HepG2 (cell line): ENCODE measurements around the gene CDKN2C. TPM values are rescaled to one million over a fixed set of nuclear protein-coding genes. Genes with fewer than 3 reads are reported as not detected.

Source experiments
- ARNT ChIP-seq: fragments of 450-650 bp; IDR thresholded peaks from 2 replicates; pipeline ENCODE4 v1.6.1; 2017
- GABPB1 ChIP-seq: IDR thresholded peaks from 2 replicates; pipeline ENCODE4 v1.6.1; 2016; ENCODE audit warnings: mild to moderate bottlenecking, missing genetic modification reagents, moderate library complexity, missing compliant biosample characterization
- GMEB2 ChIP-seq: IDR thresholded peaks from 2 replicates; pipeline ENCODE4 v1.6.1; 2016; ENCODE audit warnings: missing biosample characterization, missing genetic modification reagents, low read depth
- HDAC1 ChIP-seq: sonication (generic); formaldehyde crosslinking; IDR thresholded peaks from 2 replicates; pipeline ENCODE4 v1.5.1; 2020; ENCODE audit warnings: mild to moderate bottlenecking, missing genetic modification reagents
- HNF1B ChIP-seq: sonication (generic); formaldehyde crosslinking; IDR thresholded peaks from 2 replicates; pipeline ENCODE4 v1.5.1; 2020; ENCODE audit warnings: mild to moderate bottlenecking, moderate library complexity, missing genetic modification reagents
- NCOA1 ChIP-seq: sonication (generic); formaldehyde crosslinking; IDR thresholded peaks from 2 replicates; pipeline ENCODE4 v1.9.0; 2021; ENCODE audit warnings: missing genetic modification reagents
- PHF5A ChIP-seq: IDR thresholded peaks from one replicate; pipeline ENCODE4 v1.6.1; 2018; ENCODE audit warnings: low read depth, missing genetic modification reagents; ENCODE audit not compliant: unreplicated experiment
- POLR2AphosphoS5 ChIP-seq: IDR thresholded peaks from 2 replicates; pipeline ENCODE4 v1.6.1; 2012; ENCODE audit warnings: low read depth, low read length
- ZIK1 ChIP-seq: sonication (generic); formaldehyde crosslinking; IDR thresholded peaks from 2 replicates; pipeline ENCODE4 v1.5.0; 2020; ENCODE audit warnings: mild to moderate bottlenecking, low read depth, missing genetic modification reagents, borderline replicate concordance
- ZNF224 ChIP-seq: sonication (generic); formaldehyde crosslinking; IDR thresholded peaks from 2 replicates; pipeline ENCODE4 v1.5.0; 2020; ENCODE audit warnings: mild to moderate bottlenecking, missing genetic modification reagents
- ZNF784 ChIP-seq: sonication (generic); formaldehyde crosslinking; IDR thresholded peaks from 2 replicates; pipeline ENCODE4 v1.5.1; 2020; ENCODE audit warnings: missing genetic modification reagents, mild to moderate bottlenecking, borderline replicate concordance
- polyA plus RNA-seq, 8 experiments: library from polyadenylated mRNA; depleted of rRNA in 3 of 8; stranded (reverse) in 7 of 8; unstranded in 1 of 8; fragments of >200 nt; fragmentation: Illumina TruSeq in 4 of 8; extraction: Trizol in 4 of 8; gene quantifications; 2 replicates each; pipeline versions ENCODE4 v1.2.1 to v1.2.3, GENCODE V29; 2011 to 2016; ENCODE audit warnings: low read depth in 4 of 8, missing spikeins in 1 of 8, mixed read lengths in 1 of 8; ENCODE audit not compliant: insufficient read depth in 1 of 8
- total RNA-seq, 5 experiments: library from RNA; depleted of rRNA; stranded (reverse); fragments of >200 nt; fragmentation: Illumina TruSeq; extraction: Trizol; gene quantifications; 2 replicates each; pipeline ENCODE4 v1.2.3, GENCODE V29; 2016; ENCODE audit warnings: low read depth in 1 of 5
- TF ChIP-seq, protein P1 (sequence below): sonication (generic); formaldehyde crosslinking; IDR thresholded peaks from 2 replicates; pipeline ENCODE4 v1.4.0; 2020; ENCODE audit warnings: missing genetic modification reagents
- TF ChIP-seq, protein P2 (sequence below): sonication (generic); IDR thresholded peaks from 2 replicates; pipeline ENCODE4 v1.6.1; 2016; ENCODE audit warnings: low read depth, borderline replicate concordance
- TF ChIP-seq, protein P3 (sequence below): sonication (generic); formaldehyde crosslinking; IDR thresholded peaks from 2 replicates; pipeline ENCODE4 v1.4.0; 2020; ENCODE audit warnings: missing genetic modification reagents
- TF ChIP-seq, protein P4 (sequence below): IDR thresholded peaks from 2 replicates; pipeline ENCODE4 v1.6.1; 2016; ENCODE audit warnings: missing compliant biosample characterization, missing genetic modification reagents, borderline replicate concordance

CDKN2C gene
- total and polyA plus RNA-seq, 2 of the 13 experiments (the other 11 are each of a cell fraction or from before 2014, with no cell fraction given): 7.8 to 13.7 TPM

GRCh38 chr1:50968158-50968820 is 1.8 kb upstream of the CDKN2C start (continued):
- TF ChIP-seq, protein P1, sequence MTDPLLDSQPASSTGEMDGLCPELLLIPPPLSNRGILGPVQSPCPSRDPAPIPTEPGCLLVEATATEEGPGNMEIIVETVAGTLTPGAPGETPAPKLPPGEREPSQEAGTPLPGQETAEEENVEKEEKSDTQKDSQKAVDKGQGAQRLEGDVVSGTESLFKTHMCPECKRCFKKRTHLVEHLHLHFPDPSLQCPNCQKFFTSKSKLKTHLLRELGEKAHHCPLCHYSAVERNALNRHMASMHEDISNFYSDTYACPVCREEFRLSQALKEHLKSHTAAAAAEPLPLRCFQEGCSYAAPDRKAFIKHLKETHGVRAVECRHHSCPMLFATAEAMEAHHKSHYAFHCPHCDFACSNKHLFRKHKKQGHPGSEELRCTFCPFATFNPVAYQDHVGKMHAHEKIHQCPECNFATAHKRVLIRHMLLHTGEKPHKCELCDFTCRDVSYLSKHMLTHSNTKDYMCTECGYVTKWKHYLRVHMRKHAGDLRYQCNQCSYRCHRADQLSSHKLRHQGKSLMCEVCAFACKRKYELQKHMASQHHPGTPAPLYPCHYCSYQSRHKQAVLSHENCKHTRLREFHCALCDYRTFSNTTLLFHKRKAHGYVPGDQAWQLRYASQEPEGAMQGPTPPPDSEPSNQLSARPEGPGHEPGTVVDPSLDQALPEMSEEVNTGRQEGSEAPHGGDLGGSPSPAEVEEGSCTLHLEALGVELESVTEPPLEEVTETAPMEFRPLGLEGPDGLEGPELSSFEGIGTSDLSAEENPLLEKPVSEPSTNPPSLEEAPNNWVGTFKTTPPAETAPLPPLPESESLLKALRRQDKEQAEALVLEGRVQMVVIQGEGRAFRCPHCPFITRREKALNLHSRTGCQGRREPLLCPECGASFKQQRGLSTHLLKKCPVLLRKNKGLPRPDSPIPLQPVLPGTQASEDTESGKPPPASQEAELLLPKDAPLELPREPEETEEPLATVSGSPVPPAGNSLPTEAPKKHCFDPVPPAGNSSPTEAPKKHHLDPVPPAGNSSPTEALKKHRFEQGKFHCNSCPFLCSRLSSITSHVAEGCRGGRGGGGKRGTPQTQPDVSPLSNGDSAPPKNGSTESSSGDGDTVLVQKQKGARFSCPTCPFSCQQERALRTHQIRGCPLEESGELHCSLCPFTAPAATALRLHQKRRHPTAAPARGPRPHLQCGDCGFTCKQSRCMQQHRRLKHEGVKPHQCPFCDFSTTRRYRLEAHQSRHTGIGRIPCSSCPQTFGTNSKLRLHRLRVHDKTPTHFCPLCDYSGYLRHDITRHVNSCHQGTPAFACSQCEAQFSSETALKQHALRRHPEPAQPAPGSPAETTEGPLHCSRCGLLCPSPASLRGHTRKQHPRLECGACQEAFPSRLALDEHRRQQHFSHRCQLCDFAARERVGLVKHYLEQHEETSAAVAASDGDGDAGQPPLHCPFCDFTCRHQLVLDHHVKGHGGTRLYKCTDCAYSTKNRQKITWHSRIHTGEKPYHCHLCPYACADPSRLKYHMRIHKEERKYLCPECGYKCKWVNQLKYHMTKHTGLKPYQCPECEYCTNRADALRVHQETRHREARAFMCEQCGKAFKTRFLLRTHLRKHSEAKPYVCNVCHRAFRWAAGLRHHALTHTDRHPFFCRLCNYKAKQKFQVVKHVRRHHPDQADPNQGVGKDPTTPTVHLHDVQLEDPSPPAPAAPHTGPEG (CRISPR knock-in tag): no peak; the same call in 1 of the 2 replicates
- TF ChIP-seq ZIK1: no peak; the same call in none of the 2 replicates
- TF ChIP-seq, protein P2, sequence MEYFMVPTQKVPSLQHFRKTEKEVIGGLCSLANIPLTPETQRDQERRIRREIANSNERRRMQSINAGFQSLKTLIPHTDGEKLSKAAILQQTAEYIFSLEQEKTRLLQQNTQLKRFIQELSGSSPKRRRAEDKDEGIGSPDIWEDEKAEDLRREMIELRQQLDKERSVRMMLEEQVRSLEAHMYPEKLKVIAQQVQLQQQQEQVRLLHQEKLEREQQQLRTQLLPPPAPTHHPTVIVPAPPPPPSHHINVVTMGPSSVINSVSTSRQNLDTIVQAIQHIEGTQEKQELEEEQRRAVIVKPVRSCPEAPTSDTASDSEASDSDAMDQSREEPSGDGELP: peak; percentile 53; the same call in 1 of the 2 replicates
- TF ChIP-seq, protein P3, sequence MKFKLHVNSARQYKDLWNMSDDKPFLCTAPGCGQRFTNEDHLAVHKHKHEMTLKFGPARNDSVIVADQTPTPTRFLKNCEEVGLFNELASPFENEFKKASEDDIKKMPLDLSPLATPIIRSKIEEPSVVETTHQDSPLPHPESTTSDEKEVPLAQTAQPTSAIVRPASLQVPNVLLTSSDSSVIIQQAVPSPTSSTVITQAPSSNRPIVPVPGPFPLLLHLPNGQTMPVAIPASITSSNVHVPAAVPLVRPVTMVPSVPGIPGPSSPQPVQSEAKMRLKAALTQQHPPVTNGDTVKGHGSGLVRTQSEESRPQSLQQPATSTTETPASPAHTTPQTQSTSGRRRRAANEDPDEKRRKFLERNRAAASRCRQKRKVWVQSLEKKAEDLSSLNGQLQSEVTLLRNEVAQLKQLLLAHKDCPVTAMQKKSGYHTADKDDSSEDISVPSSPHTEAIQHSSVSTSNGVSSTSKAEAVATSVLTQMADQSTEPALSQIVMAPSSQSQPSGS: no peak
- TF ChIP-seq, protein P4, sequence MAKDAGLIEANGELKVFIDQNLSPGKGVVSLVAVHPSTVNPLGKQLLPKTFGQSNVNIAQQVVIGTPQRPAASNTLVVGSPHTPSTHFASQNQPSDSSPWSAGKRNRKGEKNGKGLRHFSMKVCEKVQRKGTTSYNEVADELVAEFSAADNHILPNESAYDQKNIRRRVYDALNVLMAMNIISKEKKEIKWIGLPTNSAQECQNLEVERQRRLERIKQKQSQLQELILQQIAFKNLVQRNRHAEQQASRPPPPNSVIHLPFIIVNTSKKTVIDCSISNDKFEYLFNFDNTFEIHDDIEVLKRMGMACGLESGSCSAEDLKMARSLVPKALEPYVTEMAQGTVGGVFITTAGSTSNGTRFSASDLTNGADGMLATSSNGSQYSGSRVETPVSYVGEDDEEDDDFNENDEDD (CRISPR knock-in tag): peak; percentile 91
- peak; percentile 70; the same call in 1 of the 2 replicates for TF ChIP-seq GABPB1 (CRISPR knock-in tag)
- TF ChIP-seq PHF5A (CRISPR knock-in tag): no peak
- TF ChIP-seq GMEB2 (CRISPR knock-in tag): no peak
- no peak for TF ChIP-seq ZNF784 (CRISPR knock-in tag)
- TF ChIP-seq ZNF224 (CRISPR knock-in tag): 0 out of 2 replicates have a peak, but pooled peaks have one; percentile 54
- no peak for TF ChIP-seq ARNT
- peak; percentile 75 for TF ChIP-seq POLR2AphosphoS5
- TF ChIP-seq HNF1B (CRISPR knock-in tag): no peak
- TF ChIP-seq HDAC1 (CRISPR knock-in tag): peak; percentile 79
- TF ChIP-seq NCOA1: no peak
